GM21717 (cell line): ENCODE data around the gene VWA5A.

Experiments
- ATAC-seq: cut with Tn5 transposase; IDR thresholded peaks from one replicate; pipeline ENCODE4 v1.9.1; 2021; ENCODE audit warnings: mild to moderate bottlenecking, moderate library complexity; ENCODE audit not compliant: unreplicated experiment

The VWA5A gene, protein sequence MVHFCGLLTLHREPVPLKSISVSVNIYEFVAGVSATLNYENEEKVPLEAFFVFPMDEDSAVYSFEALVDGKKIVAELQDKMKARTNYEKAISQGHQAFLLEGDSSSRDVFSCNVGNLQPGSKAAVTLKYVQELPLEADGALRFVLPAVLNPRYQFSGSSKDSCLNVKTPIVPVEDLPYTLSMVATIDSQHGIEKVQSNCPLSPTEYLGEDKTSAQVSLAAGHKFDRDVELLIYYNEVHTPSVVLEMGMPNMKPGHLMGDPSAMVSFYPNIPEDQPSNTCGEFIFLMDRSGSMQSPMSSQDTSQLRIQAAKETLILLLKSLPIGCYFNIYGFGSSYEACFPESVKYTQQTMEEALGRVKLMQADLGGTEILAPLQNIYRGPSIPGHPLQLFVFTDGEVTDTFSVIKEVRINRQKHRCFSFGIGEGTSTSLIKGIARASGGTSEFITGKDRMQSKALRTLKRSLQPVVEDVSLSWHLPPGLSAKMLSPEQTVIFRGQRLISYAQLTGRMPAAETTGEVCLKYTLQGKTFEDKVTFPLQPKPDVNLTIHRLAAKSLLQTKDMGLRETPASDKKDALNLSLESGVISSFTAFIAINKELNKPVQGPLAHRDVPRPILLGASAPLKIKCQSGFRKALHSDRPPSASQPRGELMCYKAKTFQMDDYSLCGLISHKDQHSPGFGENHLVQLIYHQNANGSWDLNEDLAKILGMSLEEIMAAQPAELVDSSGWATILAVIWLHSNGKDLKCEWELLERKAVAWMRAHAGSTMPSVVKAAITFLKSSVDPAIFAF

GRCh38 chr11:124114942-124115781 is at the start of gene VWA5A:
Gene VWA5A (plus strand): TSS chr11:124115450. CDS start chr11:124117512, 2,062 bp downstream.
- peak; percentile 99 for ATAC-seq

DNA sequence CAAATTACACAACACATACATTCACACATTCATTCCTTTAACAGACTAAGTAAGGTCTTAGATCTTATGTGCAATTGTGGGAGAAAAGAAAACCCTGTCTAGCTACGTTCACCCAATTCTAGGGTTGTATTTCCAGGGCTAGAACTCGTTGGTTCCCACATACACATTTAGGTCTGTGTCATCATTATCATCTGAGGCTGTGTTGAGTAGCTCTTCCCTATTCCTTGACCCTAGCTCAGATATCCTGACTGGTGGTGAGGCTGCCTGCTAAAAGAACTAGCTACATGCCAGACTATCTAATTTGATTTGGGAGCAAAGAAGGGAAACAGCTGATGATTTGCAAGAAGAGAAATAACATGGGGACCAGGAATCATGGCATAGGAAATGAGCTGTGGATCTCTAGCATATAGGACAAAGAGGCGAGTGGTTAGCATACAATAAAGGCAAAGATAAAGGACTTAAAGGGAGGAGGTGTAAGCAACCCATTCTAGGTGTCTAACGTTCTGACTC is 46.6 kb upstream of the VWA5A start:
- ATAC-seq, result no peak

DNA sequence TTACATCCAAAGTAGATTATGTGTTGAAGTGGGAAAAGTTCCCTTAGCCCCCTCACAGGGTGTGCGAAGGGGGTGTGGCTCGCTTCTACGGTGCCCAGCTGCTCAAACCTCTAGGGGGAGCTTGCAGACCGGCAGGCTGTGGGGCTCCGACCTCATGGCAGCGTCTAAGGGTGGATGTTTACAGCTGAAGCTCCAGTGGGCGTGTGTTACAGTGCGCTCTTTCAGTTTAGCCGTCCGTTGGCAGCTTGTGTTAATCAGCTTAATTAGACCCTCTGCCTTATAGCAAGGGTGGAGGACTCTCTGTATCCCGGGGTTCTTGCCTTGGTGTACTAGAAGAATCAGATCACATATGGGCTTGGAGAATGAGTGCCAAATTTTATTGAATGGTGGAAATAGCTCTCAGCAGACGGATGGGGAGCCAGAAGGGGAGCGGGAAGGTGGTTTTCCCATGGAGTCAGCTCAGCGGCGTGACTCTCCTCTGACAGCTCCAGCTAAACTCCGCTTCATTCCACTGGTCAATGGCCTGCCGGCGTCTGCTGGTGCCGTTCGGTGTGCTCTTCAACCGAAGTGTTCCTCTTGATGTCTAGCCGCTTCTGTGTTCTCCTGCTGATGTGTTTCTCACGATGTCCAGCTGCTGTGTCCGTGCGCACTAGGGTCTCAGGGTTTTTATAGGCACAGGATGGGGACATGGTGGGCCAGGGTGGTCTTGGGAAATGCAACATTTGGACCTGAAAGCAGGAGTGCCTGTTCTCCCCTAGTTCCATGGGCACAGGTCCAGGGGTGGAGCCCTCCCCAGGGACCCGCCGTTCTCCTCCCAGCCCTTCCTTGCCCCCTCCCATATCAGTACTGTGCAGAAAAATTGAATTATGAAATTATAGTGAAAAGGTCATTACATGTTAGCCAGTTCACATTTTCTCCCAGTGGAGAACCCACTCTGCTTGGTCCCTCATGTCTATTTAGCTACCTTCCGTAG is 45.5 kb upstream of the VWA5A start:
- ATAC-seq, result peak; percentile 62

- ATAC-seq, result peak; percentile 96
These were observed 44.2 kb upstream of the VWA5A start for GRCh38 chr11:124070915-124071622.

- no peak for ATAC-seq
These were observed 43.7 kb upstream of the VWA5A start for GRCh38 chr11:124071623-124071948.

DNA sequence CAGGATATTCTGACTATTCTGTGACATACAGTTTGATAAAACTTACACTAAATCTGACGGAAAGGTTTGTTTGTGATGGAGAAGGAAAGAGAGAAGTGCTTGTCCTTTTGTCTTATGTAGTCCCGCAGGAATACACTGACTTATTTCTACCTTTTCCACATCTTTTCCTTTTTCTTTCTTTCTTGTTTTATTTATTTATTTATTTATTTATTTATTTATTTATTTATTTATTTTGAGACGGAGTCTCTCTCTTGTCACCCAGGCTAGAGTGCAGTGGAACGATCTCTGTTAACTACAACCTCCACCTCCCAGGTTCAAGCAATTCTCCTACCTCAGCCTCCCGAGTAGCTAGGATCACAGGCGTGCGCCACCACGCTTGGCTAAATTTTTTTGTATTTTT is 43.1 kb upstream of the VWA5A start:
- no peak for ATAC-seq

- no peak for ATAC-seq
These were observed 40.7 kb upstream of the VWA5A start for GRCh38 chr11:124074554-124074953.

DNA sequence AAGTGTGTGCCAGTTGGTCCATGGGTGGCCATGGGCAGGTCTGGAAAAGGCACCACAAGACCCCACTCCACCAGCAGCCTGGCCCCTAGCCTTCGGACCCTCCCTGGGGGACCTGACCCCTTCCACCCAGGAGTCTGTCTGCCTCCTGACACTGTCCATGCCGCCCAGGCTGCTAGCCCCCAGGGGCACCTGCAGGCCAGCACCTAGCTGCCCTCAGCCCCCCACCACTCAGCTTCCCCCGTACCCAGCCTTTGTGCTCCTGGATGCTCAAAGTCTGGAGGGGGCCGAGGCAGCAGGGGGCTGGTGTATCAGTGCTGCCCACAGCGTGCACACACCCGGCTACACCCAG is 39.8 kb upstream of the VWA5A start:
- ATAC-seq, result no peak

GRCh38 chr11:124075841-124076651 is 39.2 kb upstream of the VWA5A start:
- ATAC-seq, result no peak

GRCh38 chr11:124077266-124077665 is 38.0 kb upstream of the VWA5A start:
- ATAC-seq, result no peak

DNA sequence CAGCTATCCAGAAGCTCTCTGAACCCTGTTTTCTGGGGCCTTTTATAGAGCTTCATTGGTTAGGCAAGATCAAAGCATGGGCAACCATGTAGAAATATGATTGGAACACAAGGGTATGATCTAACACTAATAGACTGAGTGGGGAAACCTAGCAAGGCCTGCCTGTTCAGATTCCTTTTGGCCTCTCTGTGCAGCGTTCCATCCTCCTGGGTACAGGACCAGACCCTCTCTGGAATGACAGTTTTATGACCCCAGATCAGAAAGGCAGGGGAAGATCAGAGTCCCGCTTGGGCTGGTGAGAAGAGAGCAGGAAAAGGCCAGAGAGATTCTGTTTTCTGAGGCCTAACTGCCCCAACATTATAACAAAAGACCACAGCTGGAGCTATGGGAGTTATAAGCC is 36.7 kb upstream of the VWA5A start:
- no peak for ATAC-seq

DNA sequence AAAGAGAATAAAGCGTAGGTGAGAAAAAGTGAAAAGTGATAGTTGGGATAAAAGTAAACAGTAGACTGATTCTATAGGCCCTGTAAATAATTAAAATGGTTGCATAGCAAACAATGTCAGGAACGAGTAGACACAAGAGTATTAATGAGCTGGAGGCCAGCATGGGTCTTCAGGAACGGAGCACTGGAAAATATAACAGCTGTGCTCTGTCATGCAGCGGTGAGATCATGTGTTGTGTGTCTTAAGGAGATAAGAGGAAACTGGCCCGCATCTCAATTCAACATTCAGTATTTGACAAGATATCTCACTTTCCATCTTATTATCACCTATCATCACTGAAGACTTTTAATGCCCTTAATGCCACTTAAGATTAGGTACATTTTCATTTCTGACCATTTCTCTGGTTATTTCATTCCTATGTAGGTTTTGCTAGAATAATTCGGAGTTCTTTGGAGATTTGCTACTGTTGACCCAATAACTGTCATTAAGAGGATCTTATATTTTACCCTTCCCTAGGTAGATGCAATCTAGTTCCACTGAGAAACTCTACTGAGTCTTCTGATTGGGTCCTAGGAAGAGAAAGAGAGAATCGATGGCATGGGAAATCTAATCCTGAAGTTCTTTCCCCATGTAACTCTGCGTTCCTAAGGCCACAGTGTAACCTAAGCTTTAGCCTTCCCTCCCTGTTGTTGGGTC is 35.5 kb upstream of the VWA5A start:
- ATAC-seq, result no peak

DNA sequence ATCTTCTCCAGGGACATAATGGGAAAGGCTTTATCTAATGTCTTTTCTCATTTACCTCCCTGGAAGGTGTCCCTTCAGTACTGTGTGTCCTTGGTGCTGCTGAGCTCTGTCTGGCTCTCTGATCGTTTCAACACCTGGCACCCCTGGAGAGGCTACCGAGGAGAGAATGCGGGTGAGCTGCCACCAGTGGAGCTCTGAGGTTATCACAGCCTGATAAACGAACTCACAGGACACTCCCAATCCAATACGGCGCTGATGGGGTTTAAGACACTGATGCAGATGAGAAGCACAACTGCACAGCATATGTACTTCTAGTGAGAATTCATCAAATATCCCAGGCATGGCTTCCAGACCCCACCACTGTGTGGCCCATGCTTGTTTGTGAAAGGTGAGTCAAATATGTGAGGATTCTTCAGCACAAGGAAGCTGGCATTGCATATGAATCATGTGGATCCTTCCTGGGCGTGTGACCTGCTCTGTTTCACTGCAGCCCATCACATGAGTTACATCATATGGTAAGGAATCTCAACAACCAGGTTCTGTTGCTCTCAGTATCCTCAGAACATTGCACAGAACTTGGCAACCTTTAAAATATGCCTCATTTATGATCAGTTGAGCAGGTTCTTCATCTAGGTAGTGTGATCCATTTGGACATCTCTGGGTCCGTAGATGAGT is 34.8 kb upstream of the VWA5A start:
- ATAC-seq, result no peak

- ATAC-seq, result no peak
These were observed 33.8 kb upstream of the VWA5A start for GRCh38 chr11:124081483-124081882.

- ATAC-seq, result no peak
These were observed 32.9 kb upstream of the VWA5A start for GRCh38 chr11:124082371-124082770.

- no peak for ATAC-seq
These were observed 29.7 kb upstream of the VWA5A start for GRCh38 chr11:124085583-124085982.

- no peak for ATAC-seq
These were observed 29.0 kb upstream of the VWA5A start for GRCh38 chr11:124085997-124086846.
